ES-I3 (cell line): Measurements from ENCODE around the gene SH2D2A.

Source experiments
- H3K36me3 ChIP-seq: 2 replicates; pipeline ENCODE4 v1.6.1; 2013; ENCODE audit warnings: mild to moderate bottlenecking, low read length, control low read depth, moderate library complexity; ENCODE audit not compliant: insufficient read depth
- H3K4me1 ChIP-seq: 2 replicates; pipeline ENCODE4 v1.6.1; 2013; ENCODE audit warnings: mild to moderate bottlenecking, control low read depth, low read length; ENCODE audit not compliant: insufficient read depth
- H3K9ac ChIP-seq: 2 replicates; pipeline ENCODE4 v1.6.1; 2013; ENCODE audit warnings: low read depth, mild to moderate bottlenecking, low read length, moderate library complexity
- H3K9me3 ChIP-seq: 2 replicates; pipeline ENCODE4 v1.6.1; 2013; ENCODE audit warnings: mild to moderate bottlenecking, low read length, moderate library complexity; ENCODE audit not compliant: control insufficient read depth, insufficient read depth

The SH2D2A gene

DNA sequence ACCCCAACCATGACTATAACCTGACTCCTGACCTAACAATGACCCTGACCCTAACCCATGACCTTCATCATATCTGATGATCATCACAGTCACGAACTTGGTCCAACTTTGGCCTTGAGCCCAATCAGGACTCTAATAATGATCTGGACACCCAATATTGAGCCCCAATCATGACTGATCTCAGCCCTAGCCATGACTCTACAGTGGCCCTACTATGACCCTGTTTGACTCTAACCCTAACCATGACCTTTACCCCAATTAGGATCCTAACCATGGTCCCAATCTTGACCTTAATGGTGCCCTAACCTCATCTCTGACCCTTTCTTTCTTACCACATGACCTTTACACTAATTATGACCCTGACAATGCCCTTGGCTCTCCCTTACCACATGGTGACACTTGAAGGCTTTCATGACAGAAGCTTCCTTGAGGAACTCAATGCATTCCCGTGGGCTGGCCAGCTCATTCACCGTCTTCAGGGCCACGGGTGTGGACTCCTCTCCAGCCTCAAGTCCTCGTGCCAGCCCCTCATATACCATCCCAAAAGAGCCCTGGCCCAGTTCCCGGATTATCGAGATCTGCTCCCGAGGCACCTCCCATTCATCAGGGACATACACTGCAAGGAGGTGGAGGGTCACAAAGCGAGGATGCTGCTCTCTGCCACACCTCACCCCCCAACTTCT lies 26.1 kb upstream of the SH2D2A start:
- Histone ChIP-seq H3K9me3 (no peaks in the 10 kb centered on the region), H3K4me1 (peaks cover 3% of the 10 kb centered on the region; the same call in 1 of the 2 replicates)

DNA sequence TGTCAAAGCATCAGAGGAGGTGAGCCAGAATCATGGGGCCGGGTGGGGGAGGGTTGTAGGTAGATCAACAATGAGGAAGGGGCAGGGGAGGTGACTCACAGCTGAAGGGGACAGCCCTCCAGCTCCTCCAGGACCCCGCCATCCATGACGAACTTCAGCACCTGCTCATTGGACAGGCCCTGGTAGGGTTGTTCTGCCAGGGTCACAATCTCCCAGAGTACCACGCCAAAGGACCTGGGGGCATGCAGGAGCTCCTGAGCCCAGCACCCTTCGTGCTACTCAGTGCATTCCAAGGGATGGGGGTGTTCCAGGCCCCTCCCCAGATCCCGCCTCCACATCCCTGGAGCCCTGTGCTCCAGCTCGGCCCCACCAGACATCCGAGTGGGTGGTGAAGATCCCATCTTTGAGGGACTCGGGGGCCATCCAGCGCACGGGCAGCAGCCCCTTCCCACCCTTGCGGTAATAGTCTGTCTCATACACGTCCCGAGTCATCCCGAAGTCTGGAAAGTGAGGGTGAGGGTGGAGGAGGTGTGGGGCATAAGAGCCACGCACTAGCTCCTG lies 24.7 kb upstream of the SH2D2A start:
- Histone ChIP-seq H3K9me3 (no peaks in the 10 kb centered on the region), H3K36me3 (no peaks in the 10 kb centered on the region), H3K9ac (no peak overlapping the region), H3K4me1 (peaks cover 3% of the 10 kb centered on the region; the same call in 1 of the 2 replicates)

More for the DNA sequence above, 26.1 kb upstream of the SH2D2A start:
- Histone ChIP-seq H3K9ac (no peak overlapping the region), H3K36me3 (no peaks in the 10 kb centered on the region)

DNA sequence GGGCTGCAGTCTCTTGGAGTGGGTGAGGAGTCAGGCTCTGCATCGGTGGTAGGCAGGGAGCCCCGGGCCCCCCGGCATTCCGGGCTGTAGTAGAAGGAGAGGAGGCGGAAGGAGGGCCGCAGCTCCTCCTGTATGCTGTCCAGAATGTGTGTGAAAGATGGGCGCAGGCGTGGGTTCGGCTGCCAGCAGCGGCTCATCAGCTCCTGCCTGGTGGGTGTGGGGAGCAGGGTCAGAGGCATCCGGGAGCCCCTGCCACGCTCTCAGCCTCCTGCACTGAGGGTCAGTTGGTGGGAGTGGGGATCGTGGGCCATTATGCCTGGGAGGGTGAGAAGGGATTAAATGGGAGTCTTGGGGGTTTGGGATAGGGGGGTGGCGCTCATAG lies 24.2 kb upstream of the SH2D2A start:
- Histone ChIP-seq H3K4me1 (peaks cover 3% of the 10 kb centered on the region; the same call in 1 of the 2 replicates), H3K36me3 (no peaks in the 10 kb centered on the region), H3K9me3 (no peaks in the 10 kb centered on the region), H3K9ac (no peak overlapping the region)

DNA sequence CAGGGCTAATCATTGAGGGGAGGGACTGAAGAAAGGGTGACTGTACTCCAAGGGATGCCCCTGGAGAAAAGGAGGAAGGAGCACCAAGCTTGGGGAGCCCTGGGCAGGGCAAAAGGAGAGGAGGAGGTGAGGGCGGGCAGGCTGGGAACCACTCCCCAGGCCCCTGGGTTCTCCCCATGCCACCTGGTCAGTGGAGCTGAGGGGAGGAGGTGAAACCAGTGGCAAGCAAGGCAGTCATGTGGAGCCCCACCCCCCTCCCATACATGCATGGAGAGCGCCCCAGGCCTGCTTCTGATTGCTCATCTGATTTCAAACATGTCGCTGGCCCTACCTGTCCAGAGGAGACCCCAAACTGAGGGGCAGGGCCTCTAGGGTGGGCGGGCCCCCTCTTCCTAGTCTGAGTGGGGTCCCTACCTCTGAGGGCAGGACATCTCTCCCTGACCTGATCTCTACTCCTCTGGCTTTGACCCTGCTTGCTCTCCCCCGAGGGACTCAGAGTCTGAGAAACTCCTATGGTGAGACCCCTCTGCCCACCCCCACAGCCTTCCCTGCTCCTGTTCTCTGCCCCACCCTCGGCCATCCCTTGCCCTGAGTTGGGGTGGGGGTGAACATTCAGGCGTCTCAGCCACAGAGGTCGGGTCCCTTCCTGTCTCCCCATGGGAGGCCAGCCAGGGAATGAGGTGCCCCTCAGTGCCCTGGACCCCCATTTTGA lies 23.7 kb upstream of the SH2D2A start:
- Histone ChIP-seq H3K4me1 (peaks cover 3% of the 10 kb centered on the region; the same call in 1 of the 2 replicates), H3K9ac (no peak overlapping the region), H3K36me3 (no peaks in the 10 kb centered on the region), H3K9me3 (no peaks in the 10 kb centered on the region)

DNA sequence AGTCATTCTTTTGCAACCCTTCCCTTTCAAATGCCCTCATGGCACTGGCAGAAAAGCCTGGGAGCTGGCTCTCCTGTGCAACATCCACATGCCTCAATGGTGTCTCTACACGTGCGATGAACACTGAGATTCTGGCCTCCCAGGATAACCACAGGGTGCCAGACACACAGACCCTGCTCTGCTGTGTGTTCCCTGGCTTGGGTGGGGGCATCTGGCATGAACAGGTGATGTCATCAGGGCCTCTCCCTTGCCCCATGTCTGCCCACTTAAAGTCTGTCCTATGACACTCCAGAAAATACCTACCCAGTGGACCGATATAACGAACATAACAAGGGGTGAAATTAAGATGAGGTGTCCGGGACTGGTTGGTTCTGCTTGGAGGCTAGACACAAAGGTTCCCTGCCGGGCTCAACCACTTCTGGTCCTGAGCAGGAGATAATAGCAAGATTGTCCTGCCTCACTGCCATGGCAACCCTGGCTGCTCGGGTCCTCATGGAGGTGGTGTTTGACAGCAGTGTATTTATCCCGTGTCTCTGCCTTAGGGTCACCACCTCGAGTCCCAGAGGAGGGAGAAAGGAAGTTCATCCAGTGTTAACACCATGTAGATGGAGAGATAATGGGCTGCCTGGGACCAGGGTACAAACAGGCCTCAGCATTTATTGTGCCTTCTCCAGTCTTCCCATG lies 22.9 kb upstream of the SH2D2A start:
- Histone ChIP-seq H3K9ac (no peak overlapping the region), H3K4me1 (peaks cover 3% of the 10 kb centered on the region; the same call in 1 of the 2 replicates), H3K36me3 (no peaks in the 10 kb centered on the region), H3K9me3 (no peaks in the 10 kb centered on the region)

DNA sequence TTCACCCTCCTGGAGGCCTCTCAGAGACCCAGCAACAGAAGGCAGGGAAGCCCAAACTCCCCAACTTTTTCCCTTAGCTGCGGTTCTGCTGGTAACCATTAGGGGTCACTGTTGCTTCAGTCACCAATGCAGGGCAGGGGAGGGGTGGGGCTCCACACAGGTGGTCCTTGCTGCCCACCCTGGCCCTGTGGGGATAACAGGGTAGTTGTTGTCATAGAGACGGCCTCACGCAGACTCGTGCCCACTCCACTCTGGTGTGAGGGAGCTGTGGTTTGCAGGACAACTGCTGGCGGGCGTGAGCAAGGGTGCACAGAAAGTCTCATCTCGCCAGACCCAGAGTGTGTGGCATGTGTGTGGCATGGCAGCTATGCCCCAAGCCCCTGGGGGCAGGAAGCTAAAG lies 22.3 kb upstream of the SH2D2A start:
- no peaks in the 10 kb centered on the region for H3K9me3 ChIP-seq
- H3K9ac ChIP-seq, result no peak overlapping the region
- no peaks in the 10 kb centered on the region; the same call in 1 of the 2 replicates for H3K4me1 ChIP-seq
- H3K36me3 ChIP-seq, result no peaks in the 10 kb centered on the region

DNA sequence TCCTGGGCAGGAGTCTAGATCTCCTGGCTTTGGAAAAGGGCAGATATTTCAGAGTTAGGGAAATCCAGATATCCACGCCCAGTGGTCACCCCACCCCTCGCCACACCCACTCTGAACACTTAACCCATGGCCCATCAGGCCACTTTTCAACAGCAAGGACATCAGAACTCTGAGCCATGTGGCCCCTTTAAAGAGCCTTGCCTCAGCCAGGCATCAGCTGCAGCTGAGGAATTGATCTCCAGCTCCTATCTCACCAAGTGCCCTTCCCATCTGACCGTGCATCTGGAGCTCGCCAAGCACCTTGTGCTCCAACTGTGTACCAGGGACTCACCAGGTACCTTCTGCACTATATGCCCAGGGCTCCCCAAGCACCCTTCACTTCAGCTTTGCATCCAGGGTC lies 20.2 kb upstream of the SH2D2A start:
- Histone ChIP-seq H3K9ac (no peak overlapping the region), H3K4me1 (no peaks in the 10 kb centered on the region; the same call in 1 of the 2 replicates), H3K36me3 (no peaks in the 10 kb centered on the region), H3K9me3 (no peaks in the 10 kb centered on the region)

DNA sequence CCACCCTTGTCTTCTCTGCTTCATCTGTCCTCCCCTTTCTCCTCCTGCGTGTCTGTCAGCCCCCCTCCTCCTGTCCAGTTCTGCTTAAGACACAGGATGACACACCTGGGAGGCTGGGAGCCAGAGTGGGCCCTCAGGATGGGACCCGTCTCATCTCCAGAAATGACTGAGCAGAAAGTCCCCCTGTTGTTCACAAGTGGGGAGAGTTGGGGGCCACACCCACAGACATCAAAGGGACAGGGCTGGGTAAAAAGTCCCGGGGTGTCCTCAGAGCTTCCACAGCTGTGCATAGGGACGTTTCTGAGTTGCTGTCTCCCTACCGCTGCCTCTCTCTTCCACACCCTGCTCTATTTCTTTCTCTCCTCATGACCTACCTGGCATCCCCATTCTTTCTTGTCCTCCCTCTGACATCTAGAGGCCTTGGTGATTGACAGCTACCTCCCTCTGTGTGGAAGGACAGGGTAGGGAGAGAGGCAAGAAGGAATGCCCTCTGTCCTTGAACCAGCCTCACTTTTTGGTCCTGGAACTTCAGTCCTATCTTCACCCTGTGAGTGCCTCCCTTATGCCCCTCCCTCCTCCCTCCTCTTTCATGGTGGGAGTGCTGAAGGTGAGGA lies 19.5 kb upstream of the SH2D2A start:
- no peaks in the 10 kb centered on the region; the same call in 1 of the 2 replicates for H3K4me1 ChIP-seq
- no peaks in the 10 kb centered on the region for H3K9me3 ChIP-seq
- H3K9ac ChIP-seq, result no peak overlapping the region
- H3K36me3 ChIP-seq, result no peaks in the 10 kb centered on the region

DNA sequence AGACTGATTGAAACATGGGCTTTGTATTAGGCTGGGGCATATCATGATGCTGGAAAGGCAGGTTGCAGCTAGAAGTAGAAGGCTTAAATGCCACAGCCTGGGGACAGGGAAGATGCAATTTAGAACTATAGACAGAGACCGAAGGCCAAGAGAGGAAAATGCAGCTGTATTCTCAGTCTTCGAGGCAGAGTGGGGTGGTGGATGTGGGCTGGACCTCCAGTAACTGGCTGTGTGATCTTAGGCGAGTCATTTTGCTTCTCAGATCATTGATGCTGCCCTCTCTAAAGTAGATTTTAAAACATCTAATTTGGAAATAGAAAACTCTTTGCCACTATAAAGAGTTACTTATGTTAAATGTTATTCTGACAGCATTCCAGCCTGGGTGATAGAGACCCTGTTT lies 17.7 kb upstream of the SH2D2A start:
- H3K36me3 ChIP-seq, result no peaks in the 10 kb centered on the region
- H3K4me1 ChIP-seq, result no peaks in the 10 kb centered on the region
- H3K9ac ChIP-seq, result no peak overlapping the region
- H3K9me3 ChIP-seq, result no peaks in the 10 kb centered on the region

DNA sequence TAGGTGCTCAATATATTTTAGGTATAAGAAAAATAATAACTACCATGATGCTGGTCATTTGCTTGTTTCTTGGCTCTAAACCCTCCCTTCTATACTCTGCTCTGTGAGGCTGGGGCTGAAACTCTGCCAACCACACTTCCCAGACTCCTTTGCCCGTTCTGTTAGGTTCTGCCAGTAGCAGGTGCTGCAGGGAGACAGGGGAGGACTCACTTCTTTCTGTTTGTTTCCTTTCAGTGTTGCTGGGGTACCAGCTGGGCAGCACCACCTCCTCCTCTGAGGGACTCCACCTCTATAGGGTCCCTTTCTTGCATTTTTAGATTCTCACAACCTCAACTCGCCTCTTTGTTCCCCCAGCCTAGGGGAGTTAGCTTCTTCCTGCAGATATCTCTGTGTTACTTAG lies 17.0 kb upstream of the SH2D2A start:
- no peak overlapping the region for H3K9ac ChIP-seq
- H3K4me1 ChIP-seq, result no peaks in the 10 kb centered on the region
- H3K9me3 ChIP-seq, result no peaks in the 10 kb centered on the region
- H3K36me3 ChIP-seq, result no peaks in the 10 kb centered on the region

DNA sequence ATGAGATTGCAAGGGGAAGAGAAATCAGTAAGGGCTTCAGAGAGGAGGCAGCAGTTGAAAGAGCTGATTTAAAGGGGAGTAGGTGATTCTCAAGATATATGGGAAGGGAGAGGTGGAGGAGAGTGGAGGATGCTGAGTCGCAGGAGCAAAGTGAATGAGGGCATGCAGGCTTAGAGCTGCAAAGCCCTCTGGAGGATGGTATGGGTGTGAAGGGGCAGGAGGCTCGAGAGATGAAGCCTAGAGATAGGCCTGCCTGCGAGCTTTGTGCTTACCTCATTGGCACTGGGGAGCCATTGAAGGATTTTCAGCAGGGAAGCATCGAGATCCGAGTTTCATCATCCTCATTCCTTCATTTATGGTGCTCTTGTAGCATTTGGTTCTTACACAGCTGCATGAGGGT lies 15.8 kb upstream of the SH2D2A start:
- Histone ChIP-seq H3K4me1 (no peaks in the 10 kb centered on the region), H3K36me3 (no peaks in the 10 kb centered on the region), H3K9ac (no peak overlapping the region), H3K9me3 (no peaks in the 10 kb centered on the region)

DNA sequence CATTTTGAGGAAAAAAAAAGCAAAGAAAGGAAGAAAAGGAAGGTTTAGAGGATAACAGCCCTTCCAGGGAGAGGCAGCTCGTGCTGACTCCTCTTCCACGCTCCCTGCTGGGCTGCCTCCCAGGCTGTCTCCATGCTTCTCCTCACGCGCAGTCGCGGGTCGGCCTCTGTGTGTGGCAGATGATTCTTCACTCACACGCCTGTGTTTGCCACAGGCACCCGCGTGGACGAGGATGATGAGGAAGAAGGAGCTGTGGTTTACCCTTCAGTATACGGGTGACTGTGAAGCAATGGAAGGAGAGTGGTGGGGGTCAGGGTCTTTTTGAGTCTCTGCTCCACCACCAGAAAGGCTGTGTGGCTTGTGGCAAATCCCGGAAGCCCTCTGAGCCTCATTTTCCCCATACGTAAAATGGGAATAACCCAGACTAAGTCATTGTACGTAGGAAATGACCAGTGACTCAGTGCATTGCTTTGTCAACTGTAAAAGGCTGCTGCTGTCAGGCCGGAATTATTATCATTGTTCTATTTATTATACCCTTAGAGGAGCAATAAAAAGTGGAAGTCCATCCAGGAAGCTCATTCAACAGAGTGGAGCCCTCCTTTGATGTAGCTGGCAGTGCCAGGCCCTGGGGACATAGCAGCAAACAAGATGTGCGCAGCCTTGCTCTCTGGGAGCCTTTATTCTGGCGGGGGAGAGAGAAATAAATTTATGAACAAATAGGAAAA lies 11.9 kb upstream of the SH2D2A start:
- H3K36me3 ChIP-seq, result no peaks in the 10 kb centered on the region
- no peak overlapping the region for H3K9ac ChIP-seq
- H3K4me1 ChIP-seq, result no peaks in the 10 kb centered on the region
- no peaks in the 10 kb centered on the region for H3K9me3 ChIP-seq

DNA sequence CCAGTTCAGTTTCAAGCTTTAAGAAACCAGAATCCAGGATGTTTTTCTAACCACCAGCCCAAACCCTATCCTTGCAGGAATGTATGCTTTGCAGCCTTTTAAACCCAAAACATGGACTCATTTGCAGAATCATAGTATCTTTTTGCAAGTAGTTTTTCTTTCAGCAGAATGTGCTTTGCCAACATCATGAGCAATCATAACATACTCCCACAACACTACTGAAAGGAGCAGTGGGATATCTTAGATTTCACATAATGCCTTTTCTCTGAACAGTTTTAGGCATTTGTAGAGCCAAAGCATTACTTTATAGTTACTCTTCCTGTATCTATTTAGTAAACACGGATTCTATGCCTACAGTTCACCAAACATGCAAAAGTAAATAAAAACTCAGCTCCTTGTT lies 10.0 kb upstream of the SH2D2A start:
- H3K9ac ChIP-seq, result no peak overlapping the region
- no peaks in the 10 kb centered on the region for H3K4me1 ChIP-seq
- no peaks in the 10 kb centered on the region for H3K36me3 ChIP-seq
- no peaks in the 10 kb centered on the region for H3K9me3 ChIP-seq
